NCI-H1417 (cell line): Measurements from ENCODE around the gene MFAP5.
A peak's percentile ranks its signal among the peaks of the same experiment; 100 is the strongest.
"Not testable (repeated sequence)": the region's sequence is repeated elsewhere in the genome, so short reads cannot be mapped to it uniquely, and the experiment has no call there.

Experiments
- DNase-seq, 3 experiments: peaks; one replicate each; lab custom pipeline; 2025; lab: John Stamatoyannopoulos, UW

Gene MFAP5

DNA sequence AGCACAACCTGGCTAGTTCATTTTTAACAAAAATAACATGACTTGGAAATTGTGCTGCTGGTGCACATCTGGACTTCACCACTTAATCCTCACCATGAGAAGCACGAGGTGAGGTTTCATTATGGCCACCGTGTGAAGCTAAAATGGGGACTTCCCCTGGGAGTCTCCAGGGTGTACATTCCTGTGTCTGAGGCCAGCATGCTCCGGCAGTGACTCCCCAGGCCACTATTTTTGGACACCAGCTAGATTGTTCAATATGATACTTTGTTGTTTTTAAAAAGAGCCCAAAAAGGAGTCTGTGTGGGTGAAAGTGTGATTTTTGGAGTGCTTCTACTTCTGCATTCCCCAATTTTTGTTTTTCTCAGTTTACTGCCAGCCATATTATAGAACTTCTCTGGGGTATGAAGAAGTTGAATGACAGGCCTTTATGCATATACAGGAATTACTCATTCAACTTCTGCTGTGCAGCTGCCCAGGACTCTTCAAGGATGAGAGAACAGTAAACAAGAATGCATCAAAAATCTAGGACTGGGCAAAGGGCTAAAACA, 33.1 kb downstream of the MFAP5 start:
- no peak for DNase-seq

DNA sequence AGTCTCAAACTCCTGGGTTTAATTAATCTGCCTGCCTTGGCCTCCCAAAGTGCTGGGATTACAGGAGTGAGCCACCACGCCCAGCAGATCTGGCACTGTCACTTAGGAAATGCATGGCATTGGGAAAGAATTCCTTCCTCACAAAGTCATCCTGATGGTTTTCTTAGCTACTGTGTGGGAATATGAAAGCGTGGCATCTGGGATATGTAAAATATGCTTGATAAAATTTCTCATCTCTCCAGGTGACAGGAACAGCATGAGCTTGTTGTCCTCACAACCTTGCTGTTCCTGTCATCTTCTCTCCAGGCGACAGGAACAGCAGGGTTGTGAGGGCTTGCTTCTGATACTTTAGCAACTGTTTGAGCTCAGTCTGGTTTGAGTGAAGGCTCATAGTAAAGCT, 33.9 kb downstream of the MFAP5 start:
- DNase-seq = no peak

DNA sequence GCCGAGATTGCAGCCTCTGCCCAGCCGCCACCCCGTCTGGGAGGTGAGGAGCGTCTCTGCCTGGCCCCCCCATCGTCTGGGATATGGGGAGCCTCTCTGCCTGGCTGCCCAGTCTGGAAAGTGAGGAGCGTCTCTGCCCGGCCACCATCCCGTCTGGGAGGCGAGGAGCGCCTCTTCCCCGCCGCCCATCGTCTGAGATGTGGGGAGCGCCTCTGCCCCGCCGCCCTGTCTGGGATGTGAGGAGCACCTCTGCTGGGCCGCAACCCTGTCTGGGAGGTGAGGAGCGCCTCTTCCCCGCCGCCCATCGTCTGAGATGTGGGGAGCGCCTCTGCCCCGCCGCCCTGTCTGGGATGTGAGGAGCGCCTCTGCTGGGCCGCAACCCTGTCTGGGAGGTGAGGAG, 37.9 kb downstream of the MFAP5 start:
- not testable (repeated sequence) for DNase-seq

DNA sequence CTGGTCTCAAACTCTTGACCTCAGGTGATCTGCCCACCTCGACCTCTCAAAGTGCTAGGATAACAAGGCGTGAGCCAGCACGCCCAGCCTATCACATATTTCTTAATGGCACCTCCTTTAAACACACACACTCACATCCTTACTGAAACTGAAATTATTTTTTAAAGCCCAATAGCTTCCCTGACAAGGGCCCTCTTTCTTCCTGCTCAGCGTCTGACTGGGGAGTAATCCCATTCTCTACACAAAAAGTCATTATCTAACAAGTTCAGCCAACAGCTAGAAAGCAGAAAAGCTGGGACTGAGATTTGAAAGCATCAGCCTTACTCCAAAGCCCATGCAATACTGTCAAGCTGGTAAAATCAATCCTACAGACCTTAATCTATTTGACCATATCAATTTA, 40.0 kb downstream of the MFAP5 start:
- no peak for DNase-seq

DNA sequence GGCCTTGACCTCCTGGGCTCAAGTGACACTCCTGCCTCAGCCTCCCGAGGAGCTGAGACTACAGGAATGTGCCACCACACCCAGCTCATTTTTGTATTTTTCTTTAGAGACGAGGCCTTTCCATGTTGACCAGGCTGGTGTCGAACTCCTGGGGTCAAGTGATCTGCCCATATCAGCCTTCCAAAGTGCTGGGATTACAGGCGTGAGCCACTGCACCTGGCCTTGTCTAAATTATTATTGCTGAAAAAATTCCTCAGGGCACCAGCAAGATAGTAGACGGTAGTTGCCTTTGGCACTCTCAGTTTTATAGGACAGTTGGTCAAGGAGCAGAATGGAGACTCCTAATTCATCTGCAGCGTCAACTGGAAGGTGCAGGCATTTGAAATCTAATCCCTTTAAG, 47.4 kb downstream of the MFAP5 start:
- DNase-seq = no peak

DNA sequence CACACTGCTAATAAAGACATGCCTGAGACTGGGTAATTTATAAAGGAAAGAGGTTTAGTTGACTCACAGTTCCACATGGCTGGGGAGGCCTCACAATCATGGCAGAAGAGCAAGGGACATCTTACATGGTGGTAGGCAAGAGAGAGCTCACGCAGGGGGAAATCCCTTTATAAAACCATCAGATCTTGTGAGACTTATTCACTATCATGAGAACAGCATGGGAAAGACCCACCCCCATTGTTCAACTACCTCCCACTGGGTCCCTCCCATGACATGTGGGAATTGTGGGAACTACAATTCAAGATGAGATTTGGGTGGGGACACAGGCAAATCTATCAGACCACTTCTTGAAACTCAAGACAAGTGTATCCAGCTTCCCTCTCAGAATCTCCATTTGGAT, 48.7 kb downstream of the MFAP5 start:
- not testable (repeated sequence) for DNase-seq

DNA sequence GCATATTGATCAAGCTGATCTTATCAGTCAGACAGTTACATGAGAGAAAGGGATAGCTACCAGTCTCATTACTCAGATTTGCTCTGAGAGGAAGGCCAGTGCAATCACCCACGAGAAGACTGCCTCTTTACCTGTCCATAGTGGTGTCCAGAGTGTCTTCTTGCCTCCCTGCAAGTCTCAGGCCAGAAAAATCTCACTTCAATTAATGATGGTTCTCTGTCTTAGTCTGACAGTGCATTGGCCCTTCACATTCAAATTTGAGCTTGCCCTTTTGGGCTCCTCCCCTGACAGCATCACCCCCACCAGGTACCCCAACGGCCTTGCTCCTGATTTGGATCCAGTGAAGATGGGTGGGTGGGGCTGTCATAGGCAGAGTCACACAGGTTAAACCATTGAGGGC, 50.0 kb downstream of the MFAP5 start, which contains the start of gene AICDA:
Gene AICDA (minus strand): TSS at position 231 of the 400 bp plus-strand sequence. CDS start 92 bp downstream, at position 139.
- no peak for DNase-seq

DNA sequence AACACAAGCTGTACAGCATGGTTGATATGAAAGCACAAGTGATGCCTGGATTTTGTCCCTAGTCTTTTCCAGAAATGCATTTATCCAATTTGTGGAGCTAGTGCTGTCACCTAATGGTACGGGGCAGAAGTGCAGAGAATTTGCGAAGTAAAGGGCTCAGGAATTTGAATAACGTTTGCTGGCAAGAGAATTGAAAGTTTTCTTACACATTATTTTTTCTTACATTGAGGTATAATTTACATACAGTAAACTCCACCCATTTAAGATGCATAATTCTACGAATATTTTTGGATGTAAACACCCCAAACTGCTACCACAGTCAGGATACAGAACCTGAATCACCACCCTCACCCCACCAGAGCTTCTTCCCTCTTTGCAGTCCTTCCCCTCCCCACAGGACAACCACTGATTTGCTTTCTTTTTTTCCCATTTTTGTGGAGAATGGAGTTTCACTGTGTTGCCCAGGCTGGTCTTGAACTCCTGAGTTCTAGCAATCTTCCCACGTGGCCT, 53.5 kb downstream of the MFAP5 start:
- peak; percentile 7 to 83 (median 59) for DNase-seq

DNA sequence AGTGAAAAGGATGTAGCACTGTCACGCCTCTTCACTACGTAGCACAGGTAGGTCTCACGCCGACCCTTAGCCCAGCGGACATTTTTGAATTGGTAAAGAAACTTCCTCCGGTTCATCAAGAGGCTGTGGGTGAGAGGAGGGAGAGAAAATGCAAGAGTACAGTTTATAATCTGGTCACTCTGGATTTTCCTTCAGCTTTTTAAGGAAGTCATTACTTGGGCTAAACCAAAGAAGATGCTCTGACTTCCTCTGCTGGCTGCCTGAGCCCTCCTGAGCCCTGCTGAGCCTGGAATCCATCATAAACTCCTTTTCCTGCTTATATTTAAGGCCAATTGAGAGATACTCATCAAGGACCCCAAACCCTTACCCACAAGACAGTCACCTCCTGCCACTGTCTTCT, 55.7 kb downstream of the MFAP5 start:
- no peak for DNase-seq

DNA sequence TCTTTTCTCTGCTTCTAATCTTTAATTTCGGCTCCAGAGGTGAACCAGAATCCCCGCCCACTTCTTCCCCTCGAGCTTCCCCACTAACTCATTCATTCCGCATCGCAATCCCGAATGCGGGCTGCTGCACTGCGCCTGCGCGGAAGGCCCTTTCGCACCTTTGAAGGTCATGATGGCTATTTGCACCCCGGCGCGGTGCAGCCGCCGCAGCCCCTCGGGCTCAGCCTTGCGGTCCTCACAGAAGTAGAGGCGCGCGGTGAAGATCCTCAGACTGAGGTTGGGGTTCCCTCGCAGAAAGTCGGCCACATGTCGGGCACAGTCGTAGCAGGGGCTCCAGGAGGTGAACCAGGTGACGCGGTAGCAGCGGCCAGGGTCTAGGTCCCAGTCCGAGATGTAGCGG, 57.6 kb downstream of the MFAP5 start:
- no peak for DNase-seq

DNA sequence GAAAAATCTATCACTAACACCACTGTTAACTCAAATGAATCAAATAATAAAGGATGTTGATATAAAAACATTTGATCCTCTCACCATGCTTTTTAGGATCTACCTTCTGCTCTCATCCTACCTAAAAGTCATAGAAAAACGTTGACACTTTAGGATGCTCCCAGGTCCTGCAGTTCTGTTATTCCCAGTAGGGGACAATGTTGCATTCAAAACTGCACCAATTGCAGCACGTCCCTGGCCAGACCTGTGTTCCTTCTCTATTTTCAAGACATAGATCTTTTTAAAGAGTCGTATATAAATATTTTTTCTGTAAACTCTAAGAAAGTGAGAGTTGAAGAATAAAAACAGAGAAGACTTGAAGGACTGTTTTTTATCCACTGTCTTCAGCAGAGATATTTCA, 58.8 kb downstream of the MFAP5 start:
- DNase-seq = no peak

DNA sequence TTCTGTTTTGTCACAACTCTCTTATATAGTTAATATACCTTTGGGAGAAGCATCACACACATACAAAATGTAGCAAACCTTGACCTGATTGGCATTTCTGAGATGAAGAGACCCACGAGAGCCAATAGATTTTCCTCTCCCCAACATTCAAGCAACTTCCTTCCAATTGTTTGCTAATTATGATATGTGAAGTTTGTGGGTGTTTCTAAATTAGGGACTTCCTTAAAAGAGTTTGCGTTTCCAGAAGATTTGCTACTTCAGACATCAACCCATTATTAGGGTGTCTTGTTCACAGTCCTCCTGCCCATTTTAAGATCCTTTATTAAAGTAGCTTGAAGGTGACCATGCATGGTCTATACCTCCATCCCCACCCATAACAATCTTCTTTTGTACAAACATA, 59.3 kb downstream of the MFAP5 start:
- DNase-seq = no peak

DNA sequence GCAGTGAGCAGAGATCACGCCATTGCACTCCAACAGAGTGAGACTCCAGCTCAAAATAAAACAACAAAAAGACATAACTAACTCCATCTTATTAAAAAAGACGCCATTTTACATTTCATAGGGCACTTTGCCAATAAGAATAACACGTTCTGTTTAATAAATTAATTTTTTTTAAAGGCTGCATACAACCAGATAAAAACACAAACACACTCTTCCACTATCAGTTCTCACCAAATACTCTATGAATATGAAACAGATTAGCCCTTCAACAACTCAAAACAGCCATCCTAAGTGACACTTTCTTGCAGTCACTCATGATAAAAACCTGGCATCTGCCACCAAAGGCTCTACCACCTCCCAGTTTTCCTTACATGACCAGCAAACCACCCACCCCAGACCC, 66.1 kb downstream of the MFAP5 start:
- no peak for DNase-seq
